ENCODE results near the gene CATSPERD.

- no peak for TF ChIP-seq CTCF (IDR thresholded peaks at IDR 0.05)
- no peak for TF ChIP-seq POLR2A (IDR thresholded peaks at IDR 0.05)
Measured at GRCh38 chr19:5753743-5754142, 33.3 kb downstream of the CATSPERD start.

Data from body of pancreas (tissue), 4 donors.